Suppressor macrophage treated with lipopolysaccharide for 1 hour (primary cell): Measurements from ENCODE around the gene DCAF6.
"Not testable (repeated sequence)": the region's sequence is repeated elsewhere in the genome, so short reads cannot be mapped to it uniquely, and the experiment has no call there.

Experiments used
- DNase-seq, 3 donors: peaks; one replicate each; pipeline ENCODE4 v3.0.0-alpha.2; 2020 to 2022

The DCAF6 gene

DNA sequence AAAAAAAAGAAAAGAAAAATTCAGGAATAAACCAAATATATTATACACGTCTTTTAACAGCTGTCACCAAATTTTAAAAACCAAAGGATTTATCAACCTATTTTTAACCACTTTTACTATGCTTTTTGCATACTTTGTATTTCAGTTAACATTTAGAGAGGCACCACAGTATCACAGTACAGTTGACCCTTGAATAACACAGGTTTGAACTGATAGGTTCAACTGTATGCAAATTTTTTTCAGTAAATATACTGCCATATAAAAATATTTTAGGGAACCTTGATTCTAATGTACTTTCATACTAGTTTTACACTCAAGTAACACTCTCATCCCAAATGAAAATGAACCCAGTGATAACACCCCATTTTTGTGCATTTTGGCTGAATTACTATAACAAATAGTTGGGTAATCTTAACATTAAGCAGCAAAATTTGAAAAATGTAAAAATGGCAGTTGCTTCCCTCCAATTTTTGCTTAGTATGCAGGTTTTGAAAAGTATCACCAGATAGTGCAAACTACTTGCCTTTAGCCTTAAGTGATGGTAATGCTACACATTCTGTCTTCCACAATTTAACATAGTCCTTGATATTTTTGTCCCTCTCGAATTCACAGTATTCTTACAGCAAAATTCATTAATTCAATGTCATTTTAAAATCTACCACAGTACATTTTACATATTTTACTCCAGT, 11.8 kb upstream of the DCAF6 start:
- no peak for DNase-seq

DNA sequence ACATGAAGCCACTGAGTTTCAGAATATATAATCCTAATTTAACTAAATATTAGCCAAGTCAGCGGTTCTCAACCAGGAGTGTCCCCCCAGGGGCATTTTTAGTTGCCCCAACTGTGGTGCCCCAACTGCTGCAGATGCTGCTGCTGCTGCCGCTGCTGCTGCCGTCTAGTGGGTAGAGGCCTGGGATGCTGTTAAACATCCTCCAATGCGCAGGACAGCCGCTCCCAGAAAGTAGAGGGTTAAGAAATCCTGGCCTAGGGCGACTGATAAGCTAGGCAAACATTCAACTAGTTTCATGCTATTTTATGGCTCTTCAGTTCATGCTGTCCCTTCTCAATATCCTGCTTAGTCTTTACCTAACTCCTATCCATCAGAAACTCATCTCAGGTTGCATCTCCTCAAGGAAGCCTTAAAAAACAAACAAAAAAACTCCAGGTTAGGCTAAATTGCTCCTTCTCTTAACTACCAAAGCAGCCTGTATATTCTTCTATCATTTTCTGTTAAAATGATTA, 9.9 kb upstream of the DCAF6 start:
- no peak for DNase-seq

DNA sequence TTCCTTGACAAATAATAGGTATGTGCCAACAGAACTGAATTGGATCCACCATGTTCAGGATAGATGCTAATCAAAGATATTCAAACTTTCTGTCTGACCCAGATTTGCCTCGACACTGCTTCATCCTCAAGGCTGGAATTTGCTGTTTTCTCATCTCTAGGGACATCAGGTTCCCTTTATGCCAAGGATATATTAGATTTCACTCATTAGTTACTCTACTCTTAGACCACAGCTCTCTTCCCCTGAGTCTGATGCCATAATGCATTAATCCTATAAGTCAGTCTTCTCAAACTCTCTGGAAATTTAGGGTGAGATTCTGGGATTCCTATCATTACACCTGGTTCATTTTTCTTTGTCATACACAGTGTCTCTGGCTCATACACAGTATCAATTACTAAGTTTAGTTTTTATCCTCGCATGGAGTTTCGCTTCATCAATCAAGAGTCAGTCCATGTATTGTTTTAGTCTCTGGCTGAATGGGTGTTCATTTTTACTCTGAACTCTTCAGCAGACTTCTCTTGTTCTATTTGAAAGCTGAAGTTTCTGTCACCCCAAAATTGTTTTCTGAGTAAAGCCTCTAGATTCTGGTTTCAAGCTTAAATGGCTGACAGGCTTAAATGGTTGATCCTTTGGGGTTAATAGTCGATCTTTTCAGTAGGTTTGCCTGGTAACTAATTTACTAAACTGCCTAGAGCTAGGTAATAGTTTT, 9.3 kb upstream of the DCAF6 start:
- DNase-seq, result no peak

DNA sequence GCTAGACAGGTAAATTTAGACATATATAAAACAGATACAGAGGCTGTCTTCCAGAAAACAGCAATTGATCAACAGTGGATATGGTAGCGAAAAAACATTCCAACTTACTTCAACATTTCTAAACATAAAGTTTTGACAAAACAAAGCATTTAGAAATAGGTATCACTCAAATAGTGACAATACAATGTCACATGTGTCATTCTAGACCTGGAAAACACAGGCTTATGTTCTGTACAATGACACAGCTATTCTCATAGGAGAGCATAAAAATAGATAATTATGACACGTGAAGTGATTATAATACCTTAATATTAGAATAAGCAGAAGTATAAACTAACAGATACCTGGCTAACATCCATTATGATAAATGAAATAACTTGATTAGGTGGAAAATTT, 8.0 kb upstream of the DCAF6 start:
- DNase-seq, result no peak

DNA sequence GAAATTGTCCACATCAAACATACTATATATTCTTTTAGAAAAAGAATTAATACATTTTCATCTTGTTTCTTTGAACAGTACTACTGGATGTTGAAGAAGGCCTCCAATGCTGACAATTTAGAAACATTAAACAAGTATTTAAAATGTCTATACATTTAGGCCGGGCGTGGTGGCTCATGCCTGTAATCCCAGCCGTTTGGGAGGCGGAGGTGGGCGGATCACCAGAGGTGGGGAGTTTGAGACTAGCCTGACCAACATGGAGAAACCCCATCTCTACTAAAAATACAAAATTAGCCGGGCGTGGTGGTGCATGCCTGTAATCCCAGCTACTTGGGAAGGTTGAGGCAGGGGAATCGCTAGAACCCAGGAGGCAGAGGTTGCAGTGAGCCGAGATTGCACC, 7.6 kb upstream of the DCAF6 start:
- DNase-seq, result not testable (repeated sequence)

DNA sequence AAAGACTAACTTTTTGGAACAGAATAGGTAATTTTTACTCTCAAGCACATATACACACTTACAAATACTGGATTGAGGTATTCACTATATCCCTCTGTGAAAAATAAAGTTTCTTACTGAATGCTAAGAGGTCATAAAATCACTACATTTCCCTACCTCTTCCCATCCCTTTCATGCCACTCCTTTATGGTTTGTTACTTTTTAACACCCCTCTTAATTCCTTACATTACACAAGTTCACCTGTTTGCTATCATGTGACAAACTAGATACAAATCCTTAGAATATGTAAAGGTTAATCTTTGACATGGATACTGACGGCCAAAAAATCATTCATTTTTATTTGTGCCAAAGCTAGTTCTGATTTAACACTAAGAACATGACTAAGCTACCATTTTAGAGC, 6.8 kb upstream of the DCAF6 start:
- no peak for DNase-seq

DNA sequence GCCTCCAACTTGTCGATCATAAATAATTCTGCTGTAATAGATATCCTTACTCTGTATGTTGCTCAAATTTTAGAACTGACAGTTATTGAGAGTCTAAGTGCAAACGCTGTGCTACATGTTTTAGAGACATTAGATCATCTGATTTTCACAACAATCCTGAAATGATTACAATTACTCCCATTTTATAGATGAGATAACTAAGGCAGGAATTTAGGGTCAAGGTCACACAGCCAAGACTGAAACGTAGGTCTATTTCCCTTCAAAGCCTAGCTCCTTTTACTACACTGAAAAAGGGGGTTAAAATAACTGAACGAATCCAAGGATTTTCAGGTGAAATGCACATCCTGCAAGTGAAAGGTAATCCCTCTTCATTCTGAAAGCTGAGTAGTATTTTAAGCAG, 2.7 kb upstream of the DCAF6 start:
- DNase-seq, result no peak

DNA sequence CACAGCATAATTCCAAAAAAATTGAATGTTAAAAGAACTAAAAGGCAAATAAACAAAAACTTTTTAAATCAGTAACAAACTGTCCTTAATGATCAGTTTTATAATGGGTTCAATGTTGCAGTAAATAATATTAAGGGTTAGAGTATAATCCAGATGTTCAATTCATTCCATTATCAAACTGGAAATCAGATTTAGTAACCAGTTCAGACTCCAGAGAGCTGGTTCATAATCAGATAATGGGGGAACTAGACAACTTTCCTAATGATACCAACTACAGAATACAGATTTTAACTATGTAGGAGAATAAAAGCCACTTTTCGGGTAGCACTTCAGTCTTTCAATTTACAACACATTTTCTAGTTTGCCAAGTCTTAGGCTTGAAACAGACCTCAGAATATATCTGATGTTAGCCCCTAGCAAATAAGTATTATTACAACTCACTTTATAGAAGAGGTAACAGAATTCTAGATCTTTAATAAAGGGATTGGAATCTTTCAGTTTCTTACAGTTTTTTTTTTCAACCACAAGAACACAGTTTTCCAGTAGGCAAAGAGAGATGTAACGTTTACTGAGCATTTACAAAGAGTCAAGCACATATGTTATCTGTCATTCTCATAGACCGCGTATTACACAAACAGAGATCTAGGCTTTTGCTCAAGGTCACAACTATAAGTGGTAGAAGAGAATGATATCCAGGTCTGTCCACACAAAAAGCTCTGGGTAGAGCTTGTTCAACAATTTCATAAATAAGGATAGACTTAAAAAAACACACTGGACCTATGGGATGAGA, 1.9 kb upstream of the DCAF6 start:
- DNase-seq, result no peak

DNA sequence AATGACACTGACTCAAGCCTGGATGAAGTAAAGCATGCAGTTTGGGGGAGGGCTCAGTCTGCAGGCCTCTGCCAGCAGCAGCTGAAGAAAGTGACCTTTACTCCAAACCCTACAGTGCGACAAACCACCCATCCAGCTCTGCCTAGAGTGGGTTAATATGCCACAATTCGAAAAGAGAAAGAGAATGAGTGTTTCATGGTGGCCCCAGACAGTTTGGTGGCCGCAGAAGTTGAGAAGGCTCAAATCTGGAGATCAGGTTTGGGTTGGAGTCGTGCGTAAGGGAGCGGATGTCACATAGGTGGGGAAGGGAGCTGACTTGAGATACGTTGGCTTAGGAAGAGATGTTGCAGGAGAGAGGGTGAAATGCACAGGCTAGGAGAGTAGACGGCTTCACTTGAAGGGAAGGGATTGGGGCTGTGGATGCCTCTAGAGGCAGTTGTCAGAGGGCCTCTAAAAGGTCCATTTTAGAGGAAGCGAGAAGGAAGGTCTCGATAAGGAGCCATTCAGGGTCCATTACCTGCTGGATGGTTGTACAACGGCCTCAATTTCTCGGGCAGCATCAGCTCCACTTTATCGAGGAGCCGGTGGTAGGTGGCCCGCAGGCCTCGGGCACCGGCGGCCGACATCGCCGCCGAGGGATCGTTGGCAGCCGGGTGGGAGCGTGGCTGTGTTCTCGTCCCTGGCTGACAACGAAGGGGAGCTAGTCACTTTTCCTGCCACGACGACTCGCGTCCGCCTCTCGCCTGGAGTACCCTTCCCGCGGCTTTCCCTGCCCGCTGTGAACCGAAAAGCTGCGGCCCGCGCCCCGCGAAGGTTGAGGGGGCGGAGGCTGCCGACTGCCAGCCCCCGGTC, 1.0 kb upstream of the DCAF6 start:
- peak; percentile 46 to 57 (median 49) for DNase-seq

DNA sequence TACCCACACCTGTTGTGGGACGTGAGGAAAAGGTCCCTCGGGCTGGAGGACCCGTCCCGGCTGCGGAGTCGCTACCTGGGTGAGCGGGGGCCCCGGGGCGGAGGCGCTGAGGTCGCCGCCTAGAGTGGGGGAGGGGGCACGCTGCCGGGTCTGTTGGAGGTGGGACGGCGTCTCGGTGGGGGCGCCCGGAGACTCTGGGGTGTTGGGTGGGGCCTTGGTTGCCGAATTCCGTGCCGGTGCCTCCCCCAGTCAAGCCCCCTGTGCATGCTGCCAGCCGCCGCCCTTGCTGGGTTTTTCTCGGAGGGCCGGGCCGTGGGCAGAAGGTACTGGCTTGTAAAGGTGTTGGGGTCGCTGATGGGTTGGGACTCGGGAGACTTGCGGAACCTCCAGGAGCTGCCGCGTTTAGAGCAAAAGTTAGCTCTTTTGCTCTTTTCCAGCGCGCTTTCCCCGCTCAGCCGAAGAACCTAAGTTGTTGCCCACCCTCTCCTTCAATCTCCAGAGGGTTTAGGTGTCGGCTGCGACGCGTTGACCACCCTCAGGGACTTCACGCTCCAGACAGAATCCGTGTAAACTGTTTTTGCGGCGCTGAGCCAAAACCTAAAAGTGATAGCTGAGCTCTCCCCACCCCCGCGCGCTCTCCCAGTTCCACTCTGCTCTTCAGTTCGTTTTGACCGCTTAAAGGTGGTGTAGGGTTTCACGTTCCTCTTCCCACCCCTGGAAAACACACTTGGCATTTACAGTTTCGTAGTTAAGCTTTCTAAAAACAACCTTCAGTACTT, 636 bp downstream of the DCAF6 start, which contains the start of gene MPC2:
TSS of gene MPC2 (minus strand) at position 143 of the 779 bp plus-strand sequence. CDS start 1,231 bp downstream, outside the sequence.
- DNase-seq, result peak; percentile 67 to 82 (median 68)

DNA sequence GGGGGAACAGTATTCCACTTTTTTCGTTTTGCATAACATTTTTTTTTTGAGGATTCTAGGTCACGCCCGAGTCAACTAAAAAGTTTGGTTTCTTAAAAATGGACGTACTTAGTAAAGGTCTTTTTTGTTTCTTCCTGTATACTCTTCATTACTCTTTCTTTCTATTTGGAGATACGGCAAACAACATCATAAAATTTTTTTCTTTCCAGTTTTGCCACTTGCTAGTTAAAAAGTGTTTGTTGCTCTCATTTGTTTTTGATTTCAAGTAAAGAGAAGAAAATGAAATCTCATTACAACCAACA, 1.2 kb downstream of the DCAF6 start:
- no peak for DNase-seq

DNA sequence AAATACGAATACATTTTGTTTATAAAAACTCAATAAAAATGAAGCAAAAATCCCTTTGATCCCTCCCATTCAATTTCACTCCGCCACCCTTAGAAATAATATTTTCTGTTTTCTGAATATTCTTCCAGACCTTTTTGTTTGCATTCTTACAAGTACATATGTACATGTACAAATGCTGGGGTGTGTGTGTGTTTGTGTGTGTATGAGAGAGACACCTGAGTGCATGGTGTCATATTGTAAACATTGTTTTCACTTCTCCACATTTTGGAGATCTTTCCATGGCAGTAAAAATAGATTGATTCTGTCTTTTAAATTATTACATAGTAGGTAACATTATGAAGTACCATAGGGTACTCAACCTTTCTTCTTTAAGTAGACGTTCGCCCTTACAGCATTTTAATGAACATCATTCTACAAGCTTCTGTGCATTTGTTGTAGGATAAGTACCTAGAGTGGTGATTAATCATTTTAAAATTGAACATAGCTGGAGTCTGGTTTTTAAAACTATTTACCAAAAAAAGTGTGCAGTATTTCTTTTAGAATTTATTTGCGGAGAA, 1.7 kb downstream of the DCAF6 start:
- DNase-seq, result no peak

DNA sequence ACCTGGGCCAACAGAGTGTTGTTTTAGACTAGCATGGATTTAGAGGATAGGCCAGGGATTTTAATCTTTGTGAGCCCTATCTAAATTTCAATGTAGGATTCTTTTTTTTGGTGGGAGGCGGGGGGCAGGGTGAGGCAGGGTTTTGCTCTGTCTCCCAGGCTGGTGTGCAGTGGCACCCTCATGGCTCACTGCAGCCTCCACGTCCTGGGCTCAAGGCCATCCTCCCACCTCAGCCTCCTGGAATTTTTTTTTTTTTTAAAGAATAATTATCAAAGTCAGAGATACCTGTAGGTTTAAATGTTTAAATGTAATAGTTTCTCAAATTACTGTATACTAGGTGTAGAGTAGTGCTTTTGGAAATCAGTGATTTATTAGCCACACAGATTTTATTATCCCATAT, 3.8 kb downstream of the DCAF6 start:
- no peak for DNase-seq

DNA sequence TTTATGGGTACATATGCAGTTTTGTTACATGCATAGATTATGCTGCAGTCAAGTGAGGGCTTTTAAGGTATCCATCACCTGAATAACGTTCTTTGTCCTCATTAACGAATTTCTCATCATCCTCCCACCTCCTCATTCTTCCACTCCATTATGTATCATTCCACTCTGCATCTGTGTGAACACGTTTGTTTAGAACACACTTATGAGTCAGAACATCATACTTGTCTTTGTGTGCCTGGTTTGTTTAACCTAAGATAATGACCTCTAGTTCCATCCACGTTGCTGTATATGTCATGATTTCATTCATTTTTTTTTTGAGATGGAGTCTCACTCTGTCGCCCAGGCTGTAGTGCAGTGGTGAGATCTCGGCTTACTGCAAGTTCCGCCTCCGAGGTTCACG, 7.1 kb downstream of the DCAF6 start:
- no peak for DNase-seq

DNA sequence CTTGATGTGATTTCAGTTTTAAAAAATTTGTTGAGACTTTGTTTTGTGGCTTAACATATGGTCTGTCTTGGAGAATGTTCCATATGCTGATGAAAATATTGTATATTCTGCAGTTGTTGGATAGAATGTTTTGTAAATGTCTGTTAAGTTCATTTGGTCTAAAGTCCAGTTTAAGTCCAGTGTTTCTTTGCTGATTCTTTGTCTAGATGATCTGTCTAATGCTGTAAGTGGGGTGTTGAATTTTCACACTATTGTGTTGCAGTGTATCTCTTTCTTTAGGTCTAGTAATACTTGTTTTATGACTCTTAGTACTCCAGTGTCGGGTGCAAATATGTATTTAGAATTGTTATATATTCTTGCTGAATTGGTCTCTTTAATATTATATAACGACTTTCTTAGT, 11.2 kb downstream of the DCAF6 start:
- DNase-seq, result no peak

DNA sequence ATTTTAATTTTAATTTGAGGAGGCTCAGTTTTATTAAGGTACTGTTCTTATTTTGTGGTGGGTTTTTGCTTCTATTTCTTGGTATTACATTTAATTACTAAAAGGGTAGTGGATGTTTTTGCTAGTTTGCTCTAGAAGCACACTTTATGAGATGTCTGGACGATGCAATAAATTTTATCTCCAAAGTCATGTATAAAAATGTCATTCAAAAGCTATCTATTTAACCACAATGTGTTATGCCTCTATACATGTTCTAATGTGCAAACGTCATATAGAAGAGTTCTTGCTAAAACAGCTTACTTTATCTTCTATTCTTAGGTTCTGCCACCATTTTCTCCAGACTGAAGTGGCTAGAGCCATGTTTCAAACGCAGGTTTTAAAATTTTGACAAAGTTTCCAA, 13.3 kb downstream of the DCAF6 start:
- DNase-seq, result no peak

DNA sequence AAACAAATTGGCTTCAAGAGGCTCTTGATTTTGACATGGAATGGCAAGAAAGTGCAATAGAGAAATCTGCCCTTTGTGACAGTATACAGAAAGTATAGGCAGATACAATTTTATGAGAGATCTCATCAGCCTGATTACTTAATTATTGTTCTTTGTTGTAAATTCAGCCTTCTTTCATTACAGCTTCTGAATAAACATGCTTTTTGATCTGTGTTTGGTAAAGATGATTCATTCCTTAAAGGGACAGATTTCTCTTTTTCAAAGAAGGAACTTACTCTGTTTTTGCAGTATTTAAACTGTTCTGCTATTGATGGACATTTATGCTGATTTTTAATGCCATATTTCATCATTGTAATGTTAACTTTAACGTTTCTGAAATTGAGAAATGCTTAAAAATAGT, 14.1 kb downstream of the DCAF6 start:
- DNase-seq, result peak in 2 of 3 donors; percentile 34 to 43

DNA sequence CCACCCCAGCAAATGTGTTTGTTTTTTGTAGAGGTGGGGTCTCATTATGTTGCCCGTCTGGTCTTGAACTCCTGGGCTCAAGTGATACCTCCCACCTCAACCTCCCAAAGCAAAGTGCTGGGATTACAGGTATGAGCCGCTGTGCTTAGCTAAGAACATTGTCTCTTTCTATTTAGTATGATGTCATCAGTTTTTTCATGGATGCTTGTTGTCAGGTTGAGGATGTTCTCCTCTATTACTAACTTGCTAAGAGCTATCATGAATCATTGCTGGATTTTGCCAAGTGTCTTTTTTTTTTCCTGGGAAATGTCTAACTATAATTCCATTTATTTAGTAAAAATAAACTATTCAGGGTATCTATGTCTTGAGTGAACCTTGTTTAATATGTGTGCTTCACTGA, 19.4 kb downstream of the DCAF6 start:
- no peak for DNase-seq

DNA sequence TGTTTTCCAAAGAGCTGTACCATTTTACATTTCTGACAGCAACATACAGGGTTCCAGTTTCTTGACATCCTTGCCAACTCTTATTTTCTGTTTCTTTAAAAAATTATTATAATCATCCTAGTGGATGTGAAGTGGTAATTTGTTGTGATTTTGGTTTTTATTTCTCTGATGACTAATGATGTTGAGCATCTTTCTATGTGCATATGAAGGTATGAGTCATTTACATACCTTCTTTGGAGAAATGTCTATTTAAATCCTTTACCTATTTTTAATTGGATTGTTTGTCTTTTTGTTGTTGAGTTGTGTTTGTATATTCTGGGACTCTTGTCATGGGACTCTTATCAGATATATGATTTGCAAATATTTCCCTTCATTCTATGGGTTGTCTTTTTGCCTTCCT, 21.2 kb downstream of the DCAF6 start:
- no peak for DNase-seq

DNA sequence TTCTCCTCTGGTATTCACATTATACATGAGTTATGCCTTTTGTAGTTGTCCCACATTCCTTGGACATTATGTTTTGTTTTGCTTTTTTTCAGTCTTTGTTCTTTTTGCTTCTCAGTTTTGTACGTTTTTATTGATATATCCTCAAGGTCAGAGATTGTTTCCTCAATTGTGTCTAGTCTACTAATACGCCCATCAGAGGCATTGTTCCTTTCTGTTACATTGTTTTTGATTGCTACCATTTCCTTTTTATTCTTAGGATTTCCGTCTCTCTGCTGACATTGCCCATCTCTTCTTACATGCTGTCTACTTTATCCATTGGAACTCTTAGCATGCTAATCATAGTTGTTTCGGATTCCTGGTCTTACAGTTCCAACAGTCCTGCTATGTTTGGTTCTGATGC, 28.2 kb downstream of the DCAF6 start:
- no peak for DNase-seq

DNA sequence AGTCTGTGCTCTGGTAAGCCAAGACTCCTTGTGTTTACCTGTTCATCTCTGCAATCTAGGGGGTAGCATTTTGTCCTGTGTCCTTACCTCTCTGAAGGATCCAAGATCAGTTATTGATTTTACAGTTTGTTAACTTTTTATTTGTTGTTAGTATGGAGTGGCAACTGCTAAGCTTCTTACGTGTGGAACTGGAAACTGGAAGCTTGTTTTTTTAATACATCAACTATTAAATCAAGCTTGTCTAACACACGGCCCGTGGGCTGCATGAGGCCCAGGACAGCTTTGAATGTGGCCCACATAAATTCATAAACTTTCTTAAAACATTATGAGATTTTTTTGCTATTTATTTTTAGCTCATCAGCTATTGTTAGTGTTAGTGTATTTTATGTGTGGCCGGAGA, 29.6 kb downstream of the DCAF6 start:
- DNase-seq, result no peak

DNA sequence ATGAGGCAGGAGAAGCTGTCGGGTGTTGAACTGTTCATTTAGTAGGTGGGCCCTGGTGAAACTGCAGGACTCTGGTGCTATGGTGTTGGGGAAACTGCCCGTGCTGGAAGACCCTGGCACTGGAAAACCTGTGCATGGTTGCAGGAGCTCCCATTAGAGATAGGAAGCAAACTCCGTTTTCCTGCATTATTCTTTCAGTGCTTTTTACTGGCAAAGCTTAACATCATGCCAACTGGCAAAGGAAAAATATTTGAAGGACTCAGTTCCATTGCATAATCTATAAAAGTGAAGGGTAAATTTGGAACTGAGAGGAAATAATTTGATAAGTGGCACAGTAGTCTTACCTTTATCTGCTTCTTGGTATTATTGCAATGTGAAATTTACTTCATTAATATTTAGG, 32.1 kb downstream of the DCAF6 start:
- no peak for DNase-seq
